Dedifferentiated amniotic fluid mesenchymal stem cell (primary cell): ENCODE results near the gene SPAG7.

Experiments
- DNase-seq: peaks from one replicate; pipeline ENCODE4 v3.0.0-alpha.2; 2016; ENCODE audit errors: extremely low spot score

Gene SPAG7, protein sequence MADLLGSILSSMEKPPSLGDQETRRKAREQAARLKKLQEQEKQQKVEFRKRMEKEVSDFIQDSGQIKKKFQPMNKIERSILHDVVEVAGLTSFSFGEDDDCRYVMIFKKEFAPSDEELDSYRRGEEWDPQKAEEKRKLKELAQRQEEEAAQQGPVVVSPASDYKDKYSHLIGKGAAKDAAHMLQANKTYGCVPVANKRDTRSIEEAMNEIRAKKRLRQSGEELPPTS

GRCh38 chr17:4967539-4968485 lies at the start of gene SPAG7:
Gene SPAG7 (minus strand): TSS chr17:4967817. CDS start chr17:4967804, 13 bp downstream.
- peak; percentile 93 for DNase-seq

GRCh38 chr17:5014357-5014756 lies 46.7 kb upstream of the SPAG7 start:
- no peak for DNase-seq

- no peak for DNase-seq
Measured at GRCh38 chr17:5011928-5012327, 44.3 kb upstream of the SPAG7 start.

DNA sequence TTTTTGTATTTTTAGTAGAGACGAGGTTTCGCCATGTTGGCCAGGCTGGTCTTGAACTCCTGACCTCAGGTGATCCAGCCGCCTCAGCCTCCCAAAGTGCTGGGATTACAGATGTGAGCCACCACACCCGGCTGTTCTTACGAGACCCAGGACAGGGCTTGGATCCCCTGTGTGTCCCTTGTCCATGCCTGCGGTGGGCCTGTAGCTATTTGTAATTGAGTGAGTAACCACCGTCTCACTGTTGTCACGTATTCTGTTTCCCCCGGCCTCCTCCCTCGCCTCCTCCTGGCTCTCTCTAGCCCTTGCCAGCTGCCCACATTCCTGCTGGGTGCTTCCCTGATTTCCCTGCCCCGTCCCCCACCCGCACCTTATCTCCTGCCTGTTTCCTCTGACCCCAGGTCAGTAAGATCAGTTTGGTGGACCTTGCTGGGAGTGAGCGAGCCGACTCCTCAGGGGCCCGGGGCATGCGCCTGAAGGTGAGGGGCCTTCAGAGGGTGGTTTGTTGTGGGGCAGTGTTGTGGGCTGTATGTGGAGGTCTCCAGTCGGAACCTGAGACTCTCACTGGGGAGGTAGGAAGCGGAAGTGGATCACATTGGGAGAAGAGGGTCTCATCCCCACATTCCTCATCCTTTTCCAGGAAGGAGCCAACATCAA lies 35.7 kb upstream of the SPAG7 start:
- DNase-seq, result no peak

- DNase-seq, result no peak
Measured at GRCh38 chr17:5002121-5002788, 34.6 kb upstream of the SPAG7 start.

DNA sequence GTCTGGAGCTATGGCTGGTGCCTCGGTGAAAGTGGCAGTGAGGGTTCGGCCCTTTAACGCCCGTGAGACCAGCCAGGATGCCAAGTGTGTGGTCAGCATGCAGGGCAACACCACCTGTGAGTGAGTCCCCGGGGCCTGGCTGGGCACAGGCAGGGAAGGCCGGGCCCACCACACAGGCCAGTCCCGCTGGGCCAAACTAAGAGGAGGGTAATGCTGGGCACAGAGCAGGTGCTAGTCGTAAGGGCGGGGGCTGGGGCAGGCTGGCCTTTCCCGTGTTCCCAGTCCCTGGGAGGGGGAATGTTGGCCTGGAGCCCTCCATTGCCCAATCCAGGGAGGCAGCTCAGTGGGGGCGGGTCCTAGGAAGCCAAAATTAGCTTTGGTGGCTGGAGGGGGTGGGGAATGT lies 32.6 kb upstream of the SPAG7 start:
- no peak for DNase-seq

DNA sequence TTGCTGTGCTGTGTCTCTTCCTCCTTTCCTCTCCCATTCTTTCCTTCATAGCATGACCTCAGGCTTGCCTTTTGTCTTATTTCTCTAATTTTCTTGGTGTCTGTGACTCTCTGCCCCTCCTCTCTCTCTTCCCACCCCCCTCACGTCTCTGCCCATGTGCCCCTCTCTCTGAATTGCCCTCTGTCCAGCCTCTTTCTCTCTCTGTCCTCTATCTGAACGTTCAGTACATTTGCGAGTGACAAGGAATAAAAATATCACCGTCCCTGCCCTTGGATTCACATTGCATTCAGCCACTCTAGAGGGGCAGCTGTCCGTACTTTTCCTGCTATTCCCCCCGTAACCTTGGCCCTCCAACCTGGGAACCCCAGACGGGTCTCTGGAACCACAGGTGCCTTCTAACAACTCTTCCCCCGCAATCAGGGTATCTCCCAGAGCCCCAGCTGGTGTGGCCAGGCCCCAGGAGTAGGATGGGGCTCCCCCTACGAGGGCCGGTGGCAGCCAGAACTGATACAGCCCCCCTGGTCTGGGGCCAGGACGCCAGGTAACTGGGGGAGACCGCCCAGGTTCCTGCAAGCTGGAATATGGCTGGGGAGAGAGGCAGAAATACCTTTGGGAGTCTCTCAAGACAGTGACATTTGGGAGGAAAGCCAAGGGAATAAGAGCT lies 31.9 kb upstream of the SPAG7 start:
- no peak for DNase-seq

- no peak for DNase-seq
Measured at GRCh38 chr17:4998732-4999429, 31.3 kb upstream of the SPAG7 start.

DNA sequence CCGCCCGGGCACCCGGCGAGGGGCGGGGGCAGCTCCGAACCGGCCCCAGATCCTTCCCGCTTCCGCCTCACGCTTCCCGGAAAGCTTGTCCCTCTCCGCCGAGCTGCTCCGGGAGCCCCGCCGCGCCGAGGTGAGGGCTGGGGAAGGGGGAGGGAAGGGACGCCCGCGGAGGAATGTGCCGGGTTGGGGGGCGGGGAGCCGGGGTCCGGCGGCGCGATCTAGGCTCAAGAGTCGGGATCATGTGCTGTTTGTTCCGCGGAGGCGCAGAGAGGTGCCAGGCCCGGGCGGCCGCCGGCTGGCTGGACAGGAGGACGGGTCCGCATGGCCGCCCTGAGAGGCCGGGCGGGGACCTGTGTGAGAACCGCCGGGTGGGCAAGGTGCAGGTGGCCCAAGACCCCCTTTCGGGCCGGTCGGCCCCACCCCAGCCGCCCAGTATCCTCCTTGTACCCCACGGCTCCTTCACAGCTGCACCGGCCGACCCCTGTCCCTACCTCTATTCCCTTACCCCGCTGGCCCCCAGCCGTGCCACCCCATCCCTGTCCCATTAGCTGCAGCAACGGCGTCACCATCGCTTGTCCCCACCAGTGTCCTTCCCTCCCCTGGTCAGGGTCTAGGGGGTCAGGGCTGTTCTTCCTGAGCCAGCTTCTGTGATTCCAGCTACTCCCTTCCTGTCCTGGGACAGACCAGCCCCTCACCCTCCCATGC lies 30.6 kb upstream of the SPAG7 start:
- DNase-seq, result no peak

DNA sequence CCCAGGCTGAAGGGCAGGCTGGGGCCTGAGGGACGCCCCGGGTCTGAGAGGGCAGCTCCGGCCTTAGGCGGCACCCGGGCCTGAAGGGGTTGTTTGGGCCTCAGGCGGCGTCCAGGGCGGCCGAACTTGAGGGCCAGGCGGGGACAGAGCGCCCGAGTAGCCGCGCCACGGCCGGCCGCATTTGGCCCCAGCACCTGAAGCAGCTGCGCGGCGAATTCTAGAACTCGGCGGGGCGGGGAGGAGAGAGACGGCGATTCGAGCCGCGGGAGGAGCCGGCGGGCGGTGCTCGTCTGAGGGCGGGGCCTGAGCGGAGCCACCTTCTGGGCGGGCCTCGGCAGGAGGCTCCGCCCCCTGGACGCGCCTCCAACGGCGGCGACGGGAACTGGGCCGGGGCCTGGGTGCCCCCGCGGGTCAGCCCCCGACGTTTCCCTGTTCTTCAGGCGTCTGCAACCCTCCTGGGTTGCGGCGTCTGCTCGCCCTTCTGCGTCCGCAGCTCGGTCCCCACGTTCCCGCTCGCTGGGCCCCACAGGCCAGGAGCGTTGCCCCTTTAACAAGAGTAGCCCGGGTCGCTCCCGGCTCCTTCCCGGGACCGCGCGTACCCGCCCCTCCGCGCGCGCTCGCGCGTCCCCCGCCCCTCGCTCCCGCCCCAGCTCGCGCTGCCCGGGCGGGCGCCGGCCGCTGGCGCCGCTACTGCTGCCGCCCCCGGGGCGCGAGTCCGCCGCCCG lies 29.8 kb upstream of the SPAG7 start, which contains the start of the genes INCA1 and KIF1C:
INCA1 (minus strand) TSS at position 221 of the 725 bp plus-strand sequence. CDS start 3,085 bp downstream, outside the sequence.
KIF1C (plus strand) TSS at position 649 of the 725 bp plus-strand sequence. CDS start 2,297 bp downstream, outside the sequence.
- peak; percentile 86 for DNase-seq

DNA sequence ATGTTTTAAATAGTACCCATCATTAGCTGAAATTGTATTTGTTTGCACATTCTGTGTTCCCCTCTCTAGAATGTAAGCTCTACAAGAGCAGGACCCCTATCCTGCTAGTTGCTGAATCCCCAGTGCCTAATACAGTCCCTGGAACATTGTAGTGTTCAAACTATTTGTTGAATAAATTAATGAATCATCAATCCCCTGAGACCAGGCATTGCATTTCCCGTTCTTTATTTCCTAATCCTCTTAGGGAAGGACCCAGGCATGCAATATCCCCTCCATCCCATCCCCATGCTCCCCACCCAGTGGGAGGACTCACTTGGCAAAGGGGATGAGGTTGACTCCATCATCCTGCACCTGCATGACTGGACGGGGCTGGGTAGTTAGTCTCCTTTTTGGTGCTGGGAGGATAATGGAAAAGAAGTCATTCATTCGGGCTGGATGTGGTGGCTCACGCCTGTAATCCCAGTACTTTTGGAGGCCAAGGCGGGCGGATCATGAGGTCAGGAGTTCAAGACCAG lies 26.5 kb upstream of the SPAG7 start:
- no peak for DNase-seq

GRCh38 chr17:4987767-4988567 lies 20.4 kb upstream of the SPAG7 start:
- peak; percentile 20 for DNase-seq

- peak; percentile 58 for DNase-seq
Measured at GRCh38 chr17:4986951-4987766, 19.5 kb upstream of the SPAG7 start, which contains the start of gene CAMTA2. Gene CAMTA2 (minus strand): TSS chr17:4987675. CDS start chr17:4986222, 1,453 bp downstream.

- DNase-seq, result no peak
Measured at GRCh38 chr17:4986403-4986802, 18.8 kb upstream of the SPAG7 start.

DNA sequence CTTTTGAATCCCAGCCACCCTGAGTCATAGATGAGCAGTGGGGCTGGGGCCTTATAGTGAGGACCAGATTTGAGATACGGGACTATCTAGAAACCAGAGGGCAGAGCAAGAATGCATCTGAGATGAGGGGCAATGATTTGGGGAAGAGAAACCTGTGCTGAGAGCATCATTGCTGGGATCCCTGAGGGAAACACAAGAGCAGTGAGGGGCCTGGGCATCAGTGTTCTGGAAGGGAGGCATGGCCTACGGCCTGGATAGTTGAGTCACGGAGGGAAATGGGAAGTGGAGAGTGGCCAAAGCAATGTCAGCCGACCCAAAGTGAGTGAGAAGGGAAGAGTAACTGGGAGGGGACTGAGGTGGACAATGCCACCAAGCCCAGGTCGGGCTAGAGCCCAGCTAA lies 14.7 kb upstream of the SPAG7 start:
- DNase-seq, result no peak

- DNase-seq, result peak; percentile 31
Measured at GRCh38 chr17:4980644-4981216, 13.1 kb upstream of the SPAG7 start.

DNA sequence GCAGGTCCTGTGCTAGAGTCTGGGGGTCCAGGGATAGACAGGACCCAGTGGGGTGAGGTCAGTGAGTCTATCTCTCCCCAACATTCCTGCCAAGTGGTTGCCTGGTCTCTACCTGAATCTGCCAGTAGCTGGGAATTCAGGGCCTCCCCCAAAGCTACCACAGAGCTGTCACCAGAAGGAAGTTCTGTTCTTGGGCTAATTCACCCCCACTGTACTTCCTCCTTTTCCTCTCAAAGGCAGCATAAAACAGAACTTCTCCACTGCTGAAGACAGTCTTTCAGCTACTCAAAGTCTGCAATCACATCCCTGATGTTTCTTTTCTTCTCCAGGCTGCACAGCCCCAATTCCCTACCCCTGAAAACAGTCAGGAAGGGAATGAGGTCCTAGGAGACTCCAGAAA lies 11.1 kb upstream of the SPAG7 start:
- no peak for DNase-seq
